Uterus (tissue), 4 donors: ENCODE data around the gene DSTN. TPM values are rescaled to one million over a fixed set of nuclear protein-coding genes. Genes with fewer than 3 reads are reported as not detected.
A peak's percentile ranks its signal among the peaks of the same experiment; 100 is the strongest.

Source experiments
- DNase-seq, 2 donors: peaks; one replicate each; pipeline ENCODE4 v3.0.0-alpha.2; 2019 to 2020
- H3K27ac ChIP-seq, 2 donors: fragments of 200-600 bp; sonication (generic); 1 replicate in 1 of 2; 2 replicates in 1 of 2; pipeline ENCODE4 v1.5.1; 2016 to 2018
- H3K27me3 ChIP-seq, 2 donors: fragments of 200-600 bp; sonication (generic); one replicate each; pipeline ENCODE4 v1.5.1; 2018 to 2019; ENCODE audit warnings: control low read depth in 1 of 2
- H3K36me3 ChIP-seq, 2 donors: fragments of 200-600 bp; sonication (generic); one replicate each; pipeline ENCODE4 v1.5.1; 2019; ENCODE audit warnings: control low read depth in 1 of 2
- H3K4me1 ChIP-seq, 2 donors: fragments of 200-600 bp; sonication (generic); one replicate each; pipeline ENCODE4 v1.5.1; 2018 to 2019; ENCODE audit warnings: control low read depth in 1 of 2
- H3K4me3 ChIP-seq, 2 donors: fragments of 200-600 bp; sonication (generic); 1 replicate in 1 of 2; 2 replicates in 1 of 2; pipeline ENCODE4 v1.5.1; 2018 to 2019; ENCODE audit warnings: mild to moderate bottlenecking in 1 of 2
- H3K9me3 ChIP-seq, 2 donors: fragments of 200-600 bp; sonication (generic); one replicate each; pipeline ENCODE4 v1.5.1; 2019; ENCODE audit warnings: control low read depth in 1 of 2
- CTCF ChIP-seq, 4 experiments: fragments of 200-600 bp in 2 of 4; fragments of 450-650 bp in 2 of 4; sonication (generic) in 2 of 4; IDR thresholded peaks; one replicate each; pipeline ENCODE4 v1.5.1; 2016 to 2019; ENCODE audit warnings: antibody characterized with exemption in 4 of 4, mild to moderate bottlenecking in 2 of 4, moderate library complexity in 1 of 4
- POLR2A ChIP-seq, 2 donors: fragments of 450-650 bp; IDR thresholded peaks; one replicate each; pipeline ENCODE4 v1.6.1; 2016; ENCODE audit warnings: antibody characterized with exemption in 2 of 2, mild to moderate bottlenecking in 1 of 2, moderate library complexity in 1 of 2
- intact Hi-C: fragments of 100-400 bp; cut with DNase I; formaldehyde crosslinking; loops from one replicate; pipeline ENCODE4 v1.15.1; 2023; ENCODE audit warnings: low total_unique reads
- total RNA-seq, 4 donors: library from RNA; depleted of rRNA in 3 of 4; stranded (reverse); fragments of >200 nt in 3 of 4; gene quantifications; one replicate each; pipeline versions ENCODE4 v1.1.0 to v1.2.4, GENCODE V29; 2014 to 2023
- donor health status: DM: yes; HTN: yes; CAD: no.

Gene DSTN
- total RNA-seq, result 100 to 1,000 TPM; 294 to 674 (median 623) TPM

GRCh38 chr20:17569616-17570346 is at the start of gene DSTN:
Gene DSTN, plus strand, starts transcription at chr20:17570075. Its CDS starts 134 bp downstream, at chr20:17570209.
- Histone ChIP-seq H3K27me3 (no peaks in the 10 kb centered on the region), H3K27ac (peak within 1 kb of the TSS; percentile 99 to 100), H3K9me3 (no peaks in the 10 kb centered on the region), H3K4me1 (no peaks in the 10 kb centered on the region), H3K4me3 (peak within 1 kb of the TSS; percentile 72 to 77), H3K36me3 (no peaks in the 10 kb centered on the region)
- TF ChIP-seq CTCF (IDR thresholded peaks at IDR 0.05) (no peak), POLR2A (IDR thresholded peaks at IDR 0.05) (peak; percentile 98 to 100)
- DNase-seq, result peak; percentile 94 to 96
- intact Hi-C loops, result loop anchor here (5.0 kb wide), 1 partner anchor 38 kb away; no protein-coding TSS in a partner anchor

GRCh38 chr20:17520583-17520982 is 49.3 kb upstream of the DSTN start:
- TF ChIP-seq CTCF (IDR thresholded peaks at IDR 0.05) (no peak), POLR2A (IDR thresholded peaks at IDR 0.05) (no peak)
- Histone ChIP-seq H3K36me3 (no peaks in the 10 kb centered on the region), H3K27ac (no peak overlapping the region), H3K9me3 (no peaks in the 10 kb centered on the region), H3K27me3 (no peaks in the 10 kb centered on the region), H3K4me1 (no peaks in the 10 kb centered on the region), H3K4me3 (no peak overlapping the region)
- DNase-seq, result no peak
- intact Hi-C loops, result no loop called here

GRCh38 chr20:17522528-17522927 is 47.3 kb upstream of the DSTN start:
- Histone ChIP-seq H3K27ac (no peak overlapping the region), H3K36me3 (no peaks in the 10 kb centered on the region), H3K4me3 (no peak overlapping the region), H3K27me3 (no peaks in the 10 kb centered on the region), H3K9me3 (no peaks in the 10 kb centered on the region), H3K4me1 (no peaks in the 10 kb centered on the region)
- TF ChIP-seq CTCF (IDR thresholded peaks at IDR 0.05), result no peak
- TF ChIP-seq POLR2A (IDR thresholded peaks at IDR 0.05), result no peak
- DNase-seq, result no peak
- intact Hi-C loops, result no loop called here

- Histone ChIP-seq H3K4me3 (no peak overlapping the region), H3K9me3 (no peaks in the 10 kb centered on the region), H3K36me3 (no peaks in the 10 kb centered on the region), H3K27me3 (no peaks in the 10 kb centered on the region), H3K27ac (no peak overlapping the region), H3K4me1 (no peaks in the 10 kb centered on the region)
- no peak for DNase-seq
- TF ChIP-seq POLR2A (IDR thresholded peaks at IDR 0.05) (no peak), CTCF (IDR thresholded peaks at IDR 0.05) (no peak)
- intact Hi-C loops, result no loop called here
These were observed 46.5 kb upstream of the DSTN start for GRCh38 chr20:17523326-17523725.

GRCh38 chr20:17524560-17524959 is 45.3 kb upstream of the DSTN start:
- H3K4me3 ChIP-seq, result no peak overlapping the region
- H3K4me1 ChIP-seq, result no peaks in the 10 kb centered on the region
- no peaks in the 10 kb centered on the region for H3K27me3 ChIP-seq
- DNase-seq, result no peak
- TF ChIP-seq CTCF (IDR thresholded peaks at IDR 0.05) (no peak), POLR2A (IDR thresholded peaks at IDR 0.05) (no peak)
- H3K9me3 ChIP-seq, result no peaks in the 10 kb centered on the region
- H3K27ac ChIP-seq, result no peak overlapping the region
- intact Hi-C loops, result no loop called here
- no peaks in the 10 kb centered on the region for H3K36me3 ChIP-seq
